Uterus (tissue), 2 donors: ENCODE results near the gene HADHB.

ENCODE experiments used
- POLR2A ChIP-seq, 2 donors: fragments of 450-650 bp; IDR thresholded peaks; one replicate each; pipeline ENCODE4 v1.6.1; 2016; ENCODE audit warnings: antibody characterized with exemption in 2 of 2, mild to moderate bottlenecking in 1 of 2, moderate library complexity in 1 of 2
- TF ChIP-seq, protein P1 (sequence below), 4 experiments: fragments of 200-600 bp in 2 of 4; fragments of 450-650 bp in 2 of 4; sonication (generic) in 2 of 4; IDR thresholded peaks; one replicate each; pipeline ENCODE4 v1.5.1; 2016 to 2019; ENCODE audit warnings: antibody characterized with exemption in 4 of 4, mild to moderate bottlenecking in 2 of 4, moderate library complexity in 1 of 4

DNA sequence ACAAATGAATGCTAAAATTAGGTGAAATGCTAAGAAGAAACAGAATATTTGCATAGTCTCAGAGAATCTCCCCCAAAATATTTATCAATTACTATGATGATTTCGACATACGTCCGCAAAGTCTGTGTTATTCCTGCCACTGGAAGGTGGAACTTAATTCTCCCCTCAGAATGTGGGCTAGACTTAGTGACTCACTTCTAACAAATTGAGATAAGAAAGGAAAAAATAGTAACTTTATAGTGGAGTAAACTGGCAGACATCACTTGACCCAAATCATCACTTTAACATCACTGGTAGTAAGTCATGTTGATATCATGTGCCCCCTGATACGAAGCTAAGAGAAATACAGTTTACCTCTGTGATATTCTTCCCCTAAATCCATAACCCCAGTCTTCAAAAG lies 23.5 kb downstream of the HADHB start:
- TF ChIP-seq, protein P1, sequence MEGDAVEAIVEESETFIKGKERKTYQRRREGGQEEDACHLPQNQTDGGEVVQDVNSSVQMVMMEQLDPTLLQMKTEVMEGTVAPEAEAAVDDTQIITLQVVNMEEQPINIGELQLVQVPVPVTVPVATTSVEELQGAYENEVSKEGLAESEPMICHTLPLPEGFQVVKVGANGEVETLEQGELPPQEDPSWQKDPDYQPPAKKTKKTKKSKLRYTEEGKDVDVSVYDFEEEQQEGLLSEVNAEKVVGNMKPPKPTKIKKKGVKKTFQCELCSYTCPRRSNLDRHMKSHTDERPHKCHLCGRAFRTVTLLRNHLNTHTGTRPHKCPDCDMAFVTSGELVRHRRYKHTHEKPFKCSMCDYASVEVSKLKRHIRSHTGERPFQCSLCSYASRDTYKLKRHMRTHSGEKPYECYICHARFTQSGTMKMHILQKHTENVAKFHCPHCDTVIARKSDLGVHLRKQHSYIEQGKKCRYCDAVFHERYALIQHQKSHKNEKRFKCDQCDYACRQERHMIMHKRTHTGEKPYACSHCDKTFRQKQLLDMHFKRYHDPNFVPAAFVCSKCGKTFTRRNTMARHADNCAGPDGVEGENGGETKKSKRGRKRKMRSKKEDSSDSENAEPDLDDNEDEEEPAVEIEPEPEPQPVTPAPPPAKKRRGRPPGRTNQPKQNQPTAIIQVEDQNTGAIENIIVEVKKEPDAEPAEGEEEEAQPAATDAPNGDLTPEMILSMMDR (IDR thresholded peaks at IDR 0.05), result no peak
- no peak for TF ChIP-seq POLR2A (IDR thresholded peaks at IDR 0.05)
